Activated CD8-positive, alpha-beta memory T cell treated with anti-CD3 and anti-CD28 coated beads for 1 hour (primary cell): ENCODE results near the gene PTTG1IP2.

ENCODE experiments used
- DNase-seq, 2 donors: peaks; one replicate each; pipeline ENCODE4 v3.0.0-alpha.2; 2020; ENCODE audit warnings: low read depth in 1 of 2; ENCODE audit errors: extremely low read depth in 1 of 2

The PTTG1IP2 gene

DNA sequence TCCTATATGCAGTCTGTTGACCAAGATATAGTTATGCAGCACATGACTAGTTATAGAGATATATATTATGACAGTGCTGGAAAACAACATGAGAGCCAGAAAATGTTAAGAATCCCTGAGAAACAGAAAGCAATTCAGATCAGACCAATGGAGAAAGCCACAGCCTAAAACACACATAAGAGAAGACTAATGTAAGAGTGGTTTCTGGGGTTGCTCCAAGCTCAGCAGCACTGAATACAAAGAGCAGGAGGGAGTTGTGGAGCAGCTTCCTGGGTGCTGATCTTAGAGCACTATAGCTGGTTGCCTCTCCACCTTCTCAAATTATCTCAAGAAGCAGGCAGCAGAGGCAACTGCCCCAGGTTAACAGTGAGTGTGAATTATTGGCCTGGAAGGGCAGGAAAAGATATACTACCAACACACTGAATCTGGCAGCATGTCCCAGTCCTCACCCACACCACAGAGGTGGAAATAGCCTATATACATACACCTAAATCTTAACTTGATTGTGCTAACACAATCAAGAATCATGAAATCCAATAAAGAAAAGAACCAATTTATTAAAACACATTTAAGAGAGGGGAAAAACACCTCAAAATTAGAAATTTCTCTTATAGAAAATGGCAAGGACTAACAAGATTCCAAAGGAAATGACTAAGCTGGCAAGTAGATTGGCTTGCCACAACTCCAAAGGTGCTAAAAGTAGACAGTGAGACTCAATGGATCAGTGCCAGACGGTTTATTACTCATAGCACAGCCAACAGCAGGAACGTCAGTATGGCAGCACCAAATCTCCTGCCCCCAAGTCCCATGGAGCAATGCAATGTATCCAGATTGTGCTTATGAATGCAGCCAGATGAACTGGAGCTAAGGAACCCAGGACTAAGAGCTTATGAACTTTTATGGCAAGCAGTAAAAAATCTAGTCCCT is 5.1 kb downstream of the PTTG1IP2 start:
- no peak for DNase-seq

DNA sequence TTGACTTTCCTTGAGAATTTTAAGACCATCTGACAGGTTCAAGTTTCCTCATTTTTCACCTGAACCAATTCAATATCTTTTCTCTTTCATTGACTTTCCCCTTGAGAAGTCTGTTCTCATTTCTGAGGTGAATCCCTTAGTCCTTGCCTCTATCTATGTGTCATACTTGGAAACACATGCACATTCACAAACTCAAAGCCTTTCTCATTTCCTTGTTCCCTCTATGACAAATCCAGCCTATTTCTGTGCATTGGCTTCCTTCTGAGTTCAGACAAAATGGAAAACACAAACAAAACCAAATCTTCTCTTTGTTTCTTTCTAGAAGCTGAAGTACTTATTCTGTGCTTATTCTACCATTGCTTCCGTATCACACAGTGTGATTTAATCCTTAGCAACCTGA is 13.8 kb downstream of the PTTG1IP2 start:
- DNase-seq: no peak

DNA sequence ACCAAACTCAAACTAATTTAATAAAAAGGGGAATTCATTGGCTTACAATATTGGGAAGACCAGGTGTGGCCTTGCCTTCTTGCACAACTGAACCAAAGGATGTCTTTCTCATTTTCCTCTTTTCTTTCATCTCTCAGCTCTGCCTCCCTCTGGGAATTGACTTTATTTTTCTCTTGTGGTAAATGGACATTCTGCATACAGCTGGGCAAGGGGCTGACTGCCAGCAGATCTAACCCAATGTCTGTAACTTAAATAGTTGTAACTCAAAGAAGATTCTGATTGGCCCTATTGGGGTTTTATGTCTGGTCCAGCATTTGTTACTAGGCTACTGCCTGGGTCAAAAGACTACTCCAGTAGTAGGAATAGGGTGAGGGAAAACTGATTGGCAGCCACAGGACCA is 15.3 kb downstream of the PTTG1IP2 start:
- no peak for DNase-seq

DNA sequence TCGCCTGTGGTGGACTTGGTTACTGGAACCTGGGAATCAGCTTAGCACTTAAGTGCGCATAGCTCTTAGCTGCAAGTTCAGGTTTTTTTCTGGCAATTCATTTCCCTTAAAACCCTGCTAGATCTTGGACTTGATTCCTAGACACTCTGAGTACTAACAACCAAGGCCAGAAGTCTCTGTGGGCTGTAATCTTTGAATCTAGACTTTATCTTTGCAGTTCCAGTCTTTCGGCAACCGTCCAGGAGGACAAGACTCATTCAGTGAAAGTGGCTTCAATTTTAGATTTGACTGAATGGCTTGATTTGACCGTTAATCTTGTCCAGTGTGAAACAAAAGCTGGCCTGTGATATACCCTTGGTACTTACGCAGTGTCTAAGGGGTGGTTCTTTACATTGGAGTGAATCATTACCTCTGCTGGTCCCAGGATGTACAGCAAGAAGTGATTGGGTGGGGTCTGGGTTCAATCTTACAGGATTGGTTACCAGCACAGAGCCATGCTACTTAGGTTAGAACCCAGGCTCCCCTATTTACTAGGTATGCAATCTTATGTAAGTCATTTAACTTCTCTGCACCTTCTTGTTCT is 16.4 kb downstream of the PTTG1IP2 start:
- DNase-seq: no peak

DNA sequence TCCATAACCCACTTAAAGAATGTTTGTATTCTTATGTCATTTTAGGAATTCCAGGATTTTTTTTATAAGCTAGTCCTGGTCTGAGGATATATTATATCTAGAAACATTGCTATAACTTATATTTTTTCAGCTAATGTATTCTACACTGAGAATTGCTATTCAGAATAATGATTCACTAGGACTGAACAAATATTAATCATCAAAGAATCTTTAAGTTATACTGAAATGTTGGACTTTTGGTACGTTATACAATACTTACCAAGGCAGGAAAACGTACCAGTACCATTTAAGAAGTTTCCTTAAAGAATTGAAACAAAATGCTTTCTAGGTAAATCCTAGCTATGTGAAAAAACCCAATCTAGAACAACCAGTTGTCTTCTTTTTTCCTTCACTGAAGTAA is 18.4 kb downstream of the PTTG1IP2 start:
- DNase-seq: no peak

DNA sequence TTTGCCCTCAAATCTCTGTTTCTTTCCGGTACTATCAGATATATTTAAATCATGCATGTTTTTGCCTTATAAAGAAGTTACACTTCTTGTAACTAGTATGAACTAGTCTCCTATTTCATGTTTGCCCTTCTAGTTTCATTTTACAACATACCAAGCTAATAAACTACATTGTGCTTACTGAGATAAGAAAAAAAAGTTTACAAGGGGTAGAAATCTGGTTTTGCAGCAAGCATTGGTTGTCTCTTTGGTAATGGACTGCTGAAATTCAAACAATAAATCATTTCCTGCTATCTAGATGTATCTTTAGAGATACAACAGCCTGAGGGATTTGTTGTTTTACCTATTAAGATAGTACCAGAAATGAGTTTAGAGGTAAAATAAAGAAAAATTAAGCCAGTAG is 18.8 kb downstream of the PTTG1IP2 start:
- no peak for DNase-seq

DNA sequence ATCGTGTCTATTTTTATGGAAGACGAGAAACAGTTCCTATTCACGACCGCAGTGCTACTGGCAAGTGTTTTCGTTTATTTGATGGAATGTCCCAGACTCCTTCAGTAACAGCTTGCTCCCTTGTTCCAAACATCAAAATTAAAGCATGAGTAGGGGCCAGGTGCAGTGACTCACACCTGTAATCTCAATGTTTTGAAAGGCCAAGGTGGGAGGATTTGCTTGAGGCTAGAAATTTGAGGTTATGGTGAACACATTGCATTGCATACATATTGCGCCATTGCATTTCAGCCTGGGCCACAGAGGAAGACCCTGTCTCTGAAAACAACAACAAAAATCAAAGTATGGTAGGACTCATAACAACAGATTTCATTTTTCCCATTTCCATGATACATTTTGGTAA is 22.8 kb downstream of the PTTG1IP2 start:
- DNase-seq: no peak

DNA sequence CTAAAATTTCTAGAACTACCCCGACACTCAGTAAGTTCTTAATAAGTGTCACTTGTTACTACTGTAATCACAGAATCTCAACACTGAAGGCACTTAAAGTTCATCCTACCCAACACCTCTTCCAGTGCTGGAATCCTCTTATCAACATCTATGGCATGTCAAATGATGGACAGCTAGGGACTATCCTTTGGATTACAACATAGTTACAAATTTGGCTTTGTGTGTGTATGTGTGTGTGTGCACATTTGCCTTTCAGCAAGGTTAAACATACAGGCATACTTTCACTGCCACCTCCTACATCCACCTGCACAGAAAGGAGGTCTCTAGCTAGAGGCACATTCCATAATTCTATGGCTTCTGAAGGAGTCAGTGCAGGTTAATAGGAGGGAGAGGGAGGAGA is 25.8 kb downstream of the PTTG1IP2 start:
- DNase-seq: no peak

DNA sequence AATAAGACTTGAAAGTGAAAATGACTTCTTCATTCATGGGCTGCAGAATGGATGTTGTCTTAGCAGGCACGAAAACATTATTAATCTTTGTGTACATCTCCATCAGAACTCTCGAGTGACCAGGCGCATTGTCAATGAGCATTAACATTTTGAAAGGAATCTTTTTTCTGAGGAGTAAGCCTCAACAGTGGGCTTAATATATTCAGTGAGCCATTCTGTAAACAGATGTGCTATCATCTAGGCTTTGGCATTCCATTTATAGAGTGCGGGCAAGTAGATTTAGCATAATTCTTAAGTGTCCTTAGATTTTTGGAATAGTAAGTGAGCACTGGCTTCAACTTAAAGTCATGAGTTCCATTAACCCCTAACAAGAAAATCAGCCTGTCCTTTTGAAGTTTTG is 33.1 kb downstream of the PTTG1IP2 start:
- DNase-seq: no peak

DNA sequence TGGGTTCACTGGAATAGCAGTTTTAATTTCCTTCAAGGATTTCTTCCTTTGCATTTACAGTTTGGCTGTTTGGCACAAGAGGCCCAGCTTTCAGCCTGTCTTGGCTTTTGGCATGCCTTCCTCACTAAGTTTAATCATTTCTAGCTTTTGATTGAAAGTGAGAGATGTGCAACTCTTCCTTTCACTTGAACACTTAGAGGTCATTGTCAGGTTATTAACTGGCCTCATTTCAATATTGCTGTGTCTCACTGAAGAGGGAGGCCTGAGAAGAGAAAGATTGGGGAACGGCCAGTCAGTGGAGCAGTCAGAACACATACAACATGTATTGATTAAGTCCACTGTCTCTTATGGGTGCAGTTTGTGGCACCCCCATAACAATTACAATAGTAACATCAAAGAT is 33.9 kb downstream of the PTTG1IP2 start:
- no peak for DNase-seq

DNA sequence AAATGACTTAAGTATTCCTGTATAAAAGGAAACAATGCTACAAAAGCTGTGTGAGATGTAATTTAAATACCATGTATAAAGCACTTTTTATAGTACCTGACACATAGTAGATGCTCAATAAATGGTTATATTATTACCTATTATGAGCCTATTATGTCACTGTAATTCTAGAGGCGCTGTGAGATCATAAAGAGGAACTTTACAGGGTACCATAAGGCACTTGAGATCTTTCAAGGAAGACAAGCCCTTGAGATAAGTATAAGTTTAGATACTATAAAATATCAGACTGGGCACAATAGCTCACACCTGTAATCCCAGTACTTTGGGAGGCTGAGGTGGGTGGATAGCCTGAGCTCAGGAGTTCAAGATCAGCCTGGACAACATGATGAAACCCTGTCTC is 38.3 kb downstream of the PTTG1IP2 start:
- no peak for DNase-seq

DNA sequence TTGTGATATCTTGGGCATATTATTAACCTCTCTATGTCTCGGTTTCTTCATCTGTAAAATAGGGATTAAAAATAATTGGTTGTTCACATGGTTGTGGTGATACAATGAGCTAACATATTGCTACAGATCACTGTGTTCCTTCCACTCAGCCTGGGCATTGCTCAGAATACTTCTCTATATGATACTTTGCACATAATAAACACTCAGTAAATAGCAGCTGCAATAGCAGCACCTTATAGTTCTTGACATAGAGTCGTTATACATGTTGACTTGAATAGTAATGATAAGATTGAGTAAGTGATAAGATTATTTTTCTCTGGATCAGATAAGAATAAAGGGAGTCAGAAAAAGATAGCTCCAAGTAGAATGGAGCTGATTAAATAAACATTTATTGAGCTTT is 42.3 kb downstream of the PTTG1IP2 start:
- DNase-seq: no peak

DNA sequence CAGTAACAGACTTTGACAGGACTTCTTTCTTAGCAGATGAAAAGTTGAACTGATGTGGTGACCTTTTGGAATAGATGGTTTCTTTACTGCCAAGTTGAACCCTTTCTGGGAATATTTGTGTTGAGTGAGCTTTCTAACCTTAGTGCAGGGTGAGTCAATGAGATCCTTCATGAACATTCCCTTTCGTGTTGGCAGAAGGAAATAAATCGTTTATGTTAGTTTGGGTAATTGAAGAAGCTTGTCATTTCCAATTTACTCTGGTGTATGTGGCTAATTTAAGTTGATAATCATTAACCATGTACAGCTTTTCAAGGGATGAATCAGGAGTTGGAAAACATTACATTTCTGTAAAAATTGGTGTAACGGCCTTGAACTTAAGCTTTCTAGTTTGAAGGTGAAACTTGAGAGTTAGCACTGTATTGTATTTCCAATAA is 43.4 kb downstream of the PTTG1IP2 start:
- DNase-seq: no peak

DNA sequence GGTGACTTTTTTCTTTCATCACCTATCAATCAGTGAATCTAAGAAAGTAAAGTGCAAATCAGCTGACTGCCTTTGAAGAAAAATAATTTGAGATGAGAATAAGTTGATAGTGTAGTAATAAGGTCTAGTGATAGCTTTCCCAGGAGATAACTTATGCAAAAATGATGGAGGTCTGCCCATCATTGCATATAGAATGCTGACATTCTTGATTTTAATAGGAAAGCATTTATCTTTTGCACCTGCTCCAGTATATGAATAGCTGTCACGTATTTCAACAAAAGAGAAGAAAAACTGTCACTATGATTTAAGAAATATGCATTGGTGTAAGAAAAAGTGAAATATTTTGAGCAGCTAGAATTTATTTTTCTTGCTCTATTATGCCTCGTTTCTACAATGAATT is 46.8 kb downstream of the PTTG1IP2 start:
- no peak for DNase-seq

DNA sequence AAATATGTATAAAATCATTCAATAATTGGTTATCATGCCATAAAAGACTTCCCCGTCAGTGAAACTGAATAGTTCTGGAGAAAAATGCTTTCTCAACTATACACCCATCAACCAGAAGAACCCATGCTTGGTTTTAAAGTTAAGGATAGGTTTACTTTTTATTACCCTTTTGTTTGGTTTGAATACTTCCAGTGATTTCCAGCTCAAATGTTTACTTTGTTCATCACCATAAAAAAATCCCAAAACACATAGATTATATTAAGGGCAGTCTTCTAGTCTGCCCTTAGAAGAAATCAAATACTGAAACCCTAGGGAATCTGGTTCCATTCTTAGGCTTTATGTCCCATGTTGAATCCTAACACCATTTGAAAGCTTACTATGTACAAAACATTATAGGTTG is 49.2 kb downstream of the PTTG1IP2 start:
- DNase-seq: no peak

DNA sequence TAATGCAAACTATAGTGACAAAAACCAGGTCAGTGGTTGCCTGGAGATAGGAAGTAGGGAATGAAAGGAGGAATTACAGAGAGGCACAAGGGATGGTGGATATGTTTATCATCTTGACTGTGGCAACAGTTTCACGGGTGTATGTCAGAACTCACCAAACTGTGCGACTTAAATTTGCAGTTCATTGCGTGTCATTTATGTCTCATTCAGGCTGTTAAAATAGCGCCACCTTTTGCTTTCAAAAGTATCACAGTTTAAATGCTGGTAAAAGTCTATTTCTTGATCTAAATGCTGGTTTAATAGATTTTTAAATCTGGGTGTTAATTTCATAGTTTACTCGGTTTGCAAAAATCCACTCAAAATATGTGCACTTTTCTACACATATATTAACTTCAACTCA is 51.0 kb downstream of the PTTG1IP2 start:
- DNase-seq: no peak

DNA sequence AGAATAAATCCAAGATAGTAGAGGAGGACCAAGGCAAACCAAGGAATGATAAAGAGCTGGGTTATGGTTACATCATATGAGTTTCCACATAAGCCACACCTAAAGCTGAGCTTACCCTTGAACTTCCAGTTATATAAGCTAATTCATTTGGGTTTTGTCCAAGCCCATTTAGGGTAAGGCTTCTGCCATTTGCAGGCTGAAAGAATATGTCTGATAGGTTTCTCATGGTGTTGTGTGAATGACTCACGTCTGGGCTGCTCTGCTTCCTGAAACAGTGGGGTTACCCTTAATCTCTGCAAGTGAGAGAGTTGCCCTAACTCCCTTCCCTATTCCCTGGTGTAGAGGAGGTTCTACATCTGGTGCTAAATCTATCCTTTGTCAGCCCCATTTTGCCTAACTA is 60.8 kb downstream of the PTTG1IP2 start:
- no peak for DNase-seq

DNA sequence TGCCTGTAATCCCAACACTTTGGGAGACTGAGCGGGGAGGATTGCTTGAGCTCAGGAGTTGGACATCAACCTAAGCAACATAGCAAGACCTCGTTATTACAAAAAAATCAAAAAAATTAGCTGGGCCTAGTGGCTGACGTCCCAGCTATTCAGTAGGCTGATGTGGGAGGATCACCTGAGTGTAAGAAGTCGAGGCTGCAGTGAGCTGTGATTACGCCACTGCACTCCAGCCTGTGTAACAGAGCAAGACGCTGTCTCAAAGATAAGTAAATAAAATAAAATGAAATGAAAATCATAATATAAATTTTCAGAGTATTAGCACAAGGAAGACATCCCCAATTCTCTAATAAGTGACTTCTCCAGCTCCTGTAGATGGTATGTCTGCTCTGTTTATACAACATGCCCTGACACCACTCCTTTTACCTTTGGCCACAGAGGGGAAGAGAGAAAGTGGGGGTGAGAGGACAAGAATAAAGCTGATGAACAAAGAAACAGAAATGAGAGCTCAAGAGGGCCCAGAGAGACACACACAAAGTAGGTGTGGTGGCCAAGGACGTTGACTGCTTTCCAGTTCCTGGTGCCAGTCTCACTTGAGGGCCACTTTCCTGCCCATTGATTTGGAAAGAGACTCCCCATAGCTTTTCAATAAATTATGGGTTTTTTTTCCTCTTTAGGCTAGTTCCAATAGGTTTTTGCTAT is 62.9 kb downstream of the PTTG1IP2 start:
- DNase-seq: no peak

DNA sequence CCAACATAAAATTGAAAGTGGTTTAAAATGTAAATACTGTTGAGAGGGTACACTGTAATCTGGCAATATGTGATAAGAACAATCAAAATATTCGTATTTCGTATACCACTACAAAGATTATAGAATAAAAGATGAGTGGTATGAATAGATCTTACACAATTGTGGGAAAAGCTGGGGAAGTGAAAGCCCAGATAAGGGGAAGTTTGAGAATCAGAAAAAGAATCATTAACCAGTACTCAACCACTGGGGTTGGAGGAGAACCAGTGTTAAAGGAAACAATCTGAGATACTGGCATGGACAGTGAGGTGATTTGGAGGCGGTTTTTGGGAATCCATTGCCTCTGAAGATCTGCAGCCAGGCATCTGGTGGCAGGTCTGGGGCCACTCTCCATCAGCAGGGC is 67.0 kb downstream of the PTTG1IP2 start:
- DNase-seq: no peak

DNA sequence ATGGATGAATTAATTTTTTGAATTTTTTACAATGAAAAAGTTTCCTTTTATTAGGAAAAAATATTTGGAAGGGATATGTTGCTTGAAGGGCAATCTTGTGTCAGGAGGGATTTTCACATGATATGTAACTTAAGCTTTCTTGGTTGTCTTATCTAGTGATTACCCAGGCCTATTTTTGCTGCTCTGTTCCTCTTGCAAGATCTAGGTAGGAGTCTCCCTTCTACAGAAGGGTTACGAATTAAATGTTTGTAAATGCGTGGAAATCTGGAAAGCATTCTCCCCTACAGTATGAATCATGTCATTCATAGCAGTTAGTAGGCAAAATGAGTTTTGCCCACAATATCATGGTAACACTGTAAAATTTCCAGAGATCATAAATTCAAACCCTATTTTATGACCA is 69.0 kb downstream of the PTTG1IP2 start:
- DNase-seq: no peak

DNA sequence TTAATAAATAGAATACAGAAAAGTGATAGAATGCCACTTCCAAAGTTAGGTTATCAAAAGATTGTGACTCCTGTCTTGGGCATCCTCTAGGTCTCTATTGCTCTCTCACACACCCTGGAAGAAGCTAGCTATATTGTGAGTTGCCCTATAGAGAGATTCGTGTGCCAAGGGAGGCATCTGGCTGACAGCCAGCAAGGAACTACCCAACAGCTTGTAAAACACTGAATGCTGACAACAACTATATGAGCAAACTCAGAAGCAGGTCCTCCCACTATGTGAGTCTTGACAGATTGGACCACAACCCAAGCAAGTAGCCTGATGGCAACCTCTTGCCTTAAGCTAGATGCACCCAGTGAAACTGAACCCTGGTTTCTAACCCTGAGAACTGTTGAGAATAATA is 71.0 kb downstream of the PTTG1IP2 start:
- DNase-seq: no peak

DNA sequence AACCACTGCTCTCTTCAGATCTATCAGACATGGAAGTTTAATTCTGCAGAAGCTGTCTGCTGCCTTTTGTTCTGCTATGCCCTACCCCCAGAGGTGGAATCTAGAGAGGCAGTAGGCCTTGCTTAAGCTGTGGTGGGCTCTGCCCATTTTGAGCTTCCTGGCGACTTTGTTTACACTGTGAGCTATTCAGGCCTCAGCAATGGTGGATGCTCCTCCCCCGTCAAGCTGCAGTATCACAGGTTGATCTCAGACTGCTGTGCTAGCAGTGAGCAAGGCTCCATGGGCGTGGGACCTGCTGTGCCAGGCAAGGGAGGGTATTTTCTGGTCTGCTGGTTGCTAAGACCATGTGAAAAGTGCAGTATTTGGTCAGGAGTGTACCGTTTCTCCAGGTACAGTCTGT is 81.6 kb downstream of the PTTG1IP2 start:
- DNase-seq: no peak
